NCI-H524 treated with DMSO at 0.1 percent for 48 hours (cell line): Measurements from ENCODE around the gene ANKRD50.

Experiments
- DNase-seq: peaks from one replicate; lab custom pipeline; 2025; lab: John Stamatoyannopoulos, UW

ANKRD50 gene

DNA sequence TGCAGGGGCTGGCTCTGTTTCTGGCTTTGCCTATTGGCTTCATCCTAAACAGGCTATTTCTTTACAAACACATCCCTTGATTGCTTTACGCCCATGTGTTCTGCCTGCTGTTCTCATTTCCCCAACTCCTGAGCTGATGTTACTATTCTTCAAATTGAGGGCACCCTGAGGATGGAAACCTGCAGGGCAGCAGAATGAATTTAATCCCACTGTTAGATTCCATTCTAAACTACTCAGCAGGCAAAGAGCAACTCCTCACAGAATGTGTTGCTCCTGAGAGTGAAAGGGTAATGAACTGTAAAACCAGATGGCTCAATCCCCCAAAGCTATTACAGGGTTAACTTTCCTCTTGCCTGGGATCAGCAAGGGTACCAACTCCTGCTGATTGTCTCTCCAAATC is 75.7 kb downstream of the ANKRD50 start:
- peak; percentile 23 for DNase-seq

DNA sequence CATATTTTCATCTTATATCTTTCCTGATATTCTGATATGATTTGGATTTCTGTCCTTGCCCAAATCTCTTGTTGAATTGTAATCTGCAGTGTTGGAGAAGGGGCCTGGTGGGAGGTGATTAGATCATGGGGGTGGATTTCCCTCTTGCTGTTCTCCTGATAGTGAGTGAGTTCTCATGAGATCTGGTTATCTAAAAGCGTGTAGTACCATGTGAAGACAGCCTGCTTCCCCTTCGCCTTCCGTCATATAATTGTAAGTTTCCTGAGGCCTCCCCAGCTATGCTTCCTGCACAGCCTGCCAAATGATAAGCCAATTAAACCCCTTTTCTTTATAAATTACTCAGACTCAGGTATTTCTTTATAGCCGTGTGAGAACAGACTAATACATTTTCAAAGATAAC is 77.2 kb downstream of the ANKRD50 start:
- no peak for DNase-seq

DNA sequence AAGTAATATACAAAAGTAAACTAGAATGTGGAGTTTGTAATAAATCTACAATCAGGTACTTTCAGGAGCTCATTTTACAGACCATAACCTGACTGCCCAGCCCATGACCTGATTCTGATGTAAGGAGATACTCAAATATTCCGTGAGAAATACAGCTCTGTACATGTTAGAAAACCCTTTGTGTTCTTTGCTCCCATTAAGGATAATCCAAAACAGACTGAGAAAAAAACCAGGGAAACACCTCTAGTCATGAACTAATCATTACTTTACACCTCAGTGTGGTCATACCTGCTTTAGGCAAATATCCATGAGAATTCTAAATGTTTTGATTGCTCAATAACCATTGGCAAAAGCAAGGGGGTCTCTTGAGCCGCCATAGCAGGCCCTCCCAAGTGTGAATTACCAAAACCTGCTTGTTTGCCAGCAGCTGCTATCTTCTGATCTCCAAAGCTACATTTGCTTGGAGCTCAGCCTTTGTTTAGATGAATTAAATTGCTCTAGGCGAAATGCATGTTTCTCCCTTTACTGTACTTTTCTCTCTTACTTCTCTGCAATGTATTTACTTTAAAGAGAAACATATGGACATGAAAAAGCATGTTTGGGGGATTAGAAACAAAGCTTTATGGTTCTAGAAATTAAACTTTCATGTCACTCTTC is 79.1 kb downstream of the ANKRD50 start:
- DNase-seq, result no peak

DNA sequence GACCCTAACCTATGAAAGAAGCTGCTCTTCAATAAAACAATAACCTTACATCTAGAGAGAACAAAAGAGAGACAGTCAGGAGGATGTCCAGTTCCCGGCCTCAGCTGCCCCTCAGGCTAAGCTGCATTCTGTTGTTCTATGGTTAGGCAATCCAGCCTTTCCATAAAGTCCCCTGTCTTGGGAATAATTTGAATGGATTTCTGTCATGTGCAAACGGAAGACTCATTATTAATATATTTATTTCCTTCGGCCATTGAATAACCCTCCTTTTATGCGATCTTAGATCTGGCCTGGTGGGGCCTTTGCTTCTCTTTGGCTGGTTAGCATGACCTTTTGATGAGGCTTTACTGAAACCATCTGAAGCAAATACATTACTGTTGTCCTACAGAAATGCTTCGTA is 80.1 kb downstream of the ANKRD50 start:
- no peak for DNase-seq

DNA sequence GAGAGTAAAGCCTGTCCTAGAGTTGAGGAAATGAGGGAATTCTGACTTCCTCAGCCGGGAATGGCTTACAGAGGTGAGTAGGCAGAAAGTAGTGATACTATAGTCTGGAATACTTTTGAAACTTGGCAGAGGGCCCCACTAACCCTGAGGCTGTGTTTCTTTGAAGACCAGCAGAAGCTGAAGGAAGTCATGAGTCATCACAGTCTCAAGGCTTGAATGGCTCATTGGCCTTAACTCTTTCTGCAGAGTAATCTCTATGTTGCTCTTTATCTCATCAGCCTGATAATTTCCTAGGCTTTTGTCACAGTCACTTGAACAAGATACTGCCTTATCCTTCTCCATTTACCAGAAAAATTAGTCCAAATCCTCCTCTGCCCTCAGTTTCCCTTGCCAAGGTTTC is 80.8 kb downstream of the ANKRD50 start:
- no peak for DNase-seq

DNA sequence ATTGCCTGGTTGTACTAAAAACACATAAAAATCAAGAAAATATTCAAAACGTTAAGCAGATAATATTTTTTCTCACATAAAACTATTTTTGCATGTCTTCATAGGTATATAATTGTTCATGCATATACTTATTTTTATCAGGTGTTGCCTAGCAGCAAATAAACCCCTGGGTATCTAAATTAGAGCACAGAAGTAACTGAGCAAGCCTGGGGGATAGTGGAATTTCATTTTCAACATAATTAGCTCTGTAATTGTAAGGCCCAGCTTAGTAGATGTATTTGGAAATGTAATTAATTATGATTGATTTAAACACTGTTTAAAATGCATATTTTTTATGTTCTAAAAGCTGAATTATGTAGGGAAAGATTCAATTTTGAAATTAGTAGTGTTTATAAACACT is 82.9 kb downstream of the ANKRD50 start:
- no peak for DNase-seq
